OCI-LY1 (cell line): ENCODE data around the gene SLC35G6.

Experiments
- EZH2 ChIP-seq: fragments of 200-600 bp; sonication (generic), shearing (Covaris generic); IDR thresholded peaks from 2 replicates; pipeline ENCODE4 v1.8.0; 2017; ENCODE audit warnings: borderline replicate concordance, mixed run types, mild to moderate bottlenecking, antibody characterized with exemption, low read length, moderate library complexity, mixed read lengths
- TF ChIP-seq, protein P1 (sequence below): fragments of 200-600 bp; sonication (generic), shearing (Covaris generic); IDR thresholded peaks from 2 replicates; pipeline ENCODE4 v1.5.1; 2017; ENCODE audit warnings: mild to moderate bottlenecking, antibody characterized with exemption, low read length, moderate library complexity, mixed read lengths

DNA sequence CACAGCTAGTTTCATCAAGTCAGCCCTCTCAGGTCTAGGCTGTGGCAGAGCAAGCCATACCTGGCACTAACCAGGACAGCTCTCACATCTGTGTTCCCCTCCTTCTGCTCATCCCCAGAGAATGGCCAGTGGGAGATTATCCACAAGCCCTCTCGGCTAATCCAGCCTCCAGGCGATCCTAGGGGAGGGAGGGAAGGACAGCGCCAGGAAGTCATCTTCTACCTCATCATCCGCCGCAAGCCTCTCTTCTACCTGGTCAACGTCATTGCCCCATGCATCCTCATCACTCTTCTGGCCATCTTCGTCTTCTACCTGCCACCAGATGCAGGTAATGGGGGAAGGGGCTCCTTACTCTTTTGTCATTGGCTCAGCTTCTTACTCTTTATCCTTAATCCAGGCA, 32.8 kb upstream of the SLC35G6 start:
- TF ChIP-seq, protein P1, sequence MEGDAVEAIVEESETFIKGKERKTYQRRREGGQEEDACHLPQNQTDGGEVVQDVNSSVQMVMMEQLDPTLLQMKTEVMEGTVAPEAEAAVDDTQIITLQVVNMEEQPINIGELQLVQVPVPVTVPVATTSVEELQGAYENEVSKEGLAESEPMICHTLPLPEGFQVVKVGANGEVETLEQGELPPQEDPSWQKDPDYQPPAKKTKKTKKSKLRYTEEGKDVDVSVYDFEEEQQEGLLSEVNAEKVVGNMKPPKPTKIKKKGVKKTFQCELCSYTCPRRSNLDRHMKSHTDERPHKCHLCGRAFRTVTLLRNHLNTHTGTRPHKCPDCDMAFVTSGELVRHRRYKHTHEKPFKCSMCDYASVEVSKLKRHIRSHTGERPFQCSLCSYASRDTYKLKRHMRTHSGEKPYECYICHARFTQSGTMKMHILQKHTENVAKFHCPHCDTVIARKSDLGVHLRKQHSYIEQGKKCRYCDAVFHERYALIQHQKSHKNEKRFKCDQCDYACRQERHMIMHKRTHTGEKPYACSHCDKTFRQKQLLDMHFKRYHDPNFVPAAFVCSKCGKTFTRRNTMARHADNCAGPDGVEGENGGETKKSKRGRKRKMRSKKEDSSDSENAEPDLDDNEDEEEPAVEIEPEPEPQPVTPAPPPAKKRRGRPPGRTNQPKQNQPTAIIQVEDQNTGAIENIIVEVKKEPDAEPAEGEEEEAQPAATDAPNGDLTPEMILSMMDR = no peak
- no peak for TF ChIP-seq EZH2
